IPS DF 6.9 (cell line): ENCODE data around the gene TBC1D19.

Experiments
- DNase-seq: peaks from one replicate; pipeline ENCODE4 v3.0.0-alpha.2; 2013; ENCODE audit warnings: low read depth, low spot score
- H3K27ac ChIP-seq: one replicate; pipeline ENCODE4 v1.5.1; 2013; ENCODE audit warnings: low read length, control low read depth
- H3K27me3 ChIP-seq: 2 replicates; pipeline ENCODE4 v1.6.1; 2013; ENCODE audit warnings: mild to moderate bottlenecking, low read length; ENCODE audit not compliant: control insufficient read depth, insufficient read depth
- H3K36me3 ChIP-seq: 2 replicates; pipeline ENCODE4 v1.6.1; 2013; ENCODE audit warnings: low read length; ENCODE audit not compliant: control insufficient read depth, insufficient read depth
- H3K4me1 ChIP-seq: 2 replicates; pipeline ENCODE4 v1.6.1; 2013; ENCODE audit warnings: low read length; ENCODE audit not compliant: control insufficient read depth, insufficient read depth
- H3K4me3 ChIP-seq: 2 replicates; pipeline ENCODE4 v1.5.1; 2013; ENCODE audit warnings: mild to moderate bottlenecking, low read length
- H3K9me3 ChIP-seq: 2 replicates; pipeline ENCODE4 v1.6.1; 2013; ENCODE audit warnings: low read length, inconsistent platforms; ENCODE audit not compliant: control insufficient read depth, insufficient read depth
- WGBS: extraction: QIAGEN DNeasy Blood & Tissue Kit; methylation state at CpG from one replicate; pipeline ENCODE4 v1.1.7; 2013; ENCODE audit warnings: mixed read lengths, missing lambda C conversion rate; ENCODE audit not compliant: insufficient read length, insufficient coverage; 5-methylcytosine and 5-hydroxymethylcytosine counted together

Gene TBC1D19

GRCh38 chr4:26594778-26595177 lies 10.9 kb downstream of the TBC1D19 start:
- Histone ChIP-seq H3K27me3 (no peaks in the 10 kb centered on the region), H3K27ac (no peak overlapping the region), H3K4me3 (no peak overlapping the region), H3K36me3 (no peaks in the 10 kb centered on the region), H3K4me1 (no peaks in the 10 kb centered on the region), H3K9me3 (no peaks in the 10 kb centered on the region)
- DNase-seq = no peak
- no CpG with 5 or more reads among the region's 6 CpGs for WGBS

DNA sequence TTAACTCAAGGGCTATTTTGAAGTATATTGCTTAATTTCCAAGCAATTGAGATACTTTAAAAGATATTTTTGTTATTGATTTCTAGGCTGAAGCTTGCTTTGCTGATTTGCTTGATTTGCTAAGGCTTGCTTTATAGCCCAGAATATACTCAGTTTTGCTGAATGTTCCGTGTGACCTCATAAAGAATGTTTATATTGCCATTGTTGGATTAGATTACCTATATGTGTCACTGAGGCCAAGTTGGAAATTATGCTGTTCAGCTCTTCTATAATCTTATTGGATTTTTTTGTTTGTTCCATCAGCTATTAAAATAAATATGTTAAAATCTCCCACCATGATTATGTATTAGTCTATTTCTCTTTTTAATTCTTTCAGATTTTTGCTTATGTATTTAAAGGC lies 13.0 kb downstream of the TBC1D19 start:
- no peaks in the 10 kb centered on the region for H3K36me3 ChIP-seq
- H3K27ac ChIP-seq = no peak overlapping the region
- no peaks in the 10 kb centered on the region for H3K4me1 ChIP-seq
- DNase-seq = no peak
- no peaks in the 10 kb centered on the region for H3K9me3 ChIP-seq
- no peak overlapping the region for H3K4me3 ChIP-seq
- WGBS = no CpG with 5 or more reads among the region's 1 CpG
- no peaks in the 10 kb centered on the region for H3K27me3 ChIP-seq

DNA sequence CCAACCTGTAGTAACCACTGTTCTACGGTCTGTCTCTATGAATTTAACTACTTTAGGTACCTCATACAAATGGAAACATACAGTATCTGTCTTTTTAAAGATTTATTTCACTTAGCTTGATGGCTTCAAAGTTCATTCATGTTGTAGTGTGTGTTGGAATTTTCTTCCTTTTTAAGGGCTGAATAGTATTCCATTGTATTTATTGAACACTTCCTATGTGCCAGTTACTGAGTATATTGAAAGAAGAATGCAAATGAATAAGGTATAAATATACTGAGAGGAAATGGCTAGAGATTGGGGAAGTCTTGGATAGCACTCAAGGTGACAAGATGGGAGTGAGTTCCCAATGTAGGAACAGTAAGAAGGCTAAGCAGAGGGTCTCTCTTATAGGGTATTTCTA lies 17.3 kb downstream of the TBC1D19 start:
- no peaks in the 10 kb centered on the region for H3K36me3 ChIP-seq
- no CpG with 5 or more reads among the region's 1 CpG for WGBS

GRCh38 chr4:26607776-26608175 lies 23.9 kb downstream of the TBC1D19 start:
- no peaks in the 10 kb centered on the region for H3K4me1 ChIP-seq
- no peak overlapping the region for H3K4me3 ChIP-seq
- no peaks in the 10 kb centered on the region; the same call in 1 of the 2 replicates for H3K27me3 ChIP-seq
- H3K9me3 ChIP-seq = no peaks in the 10 kb centered on the region
- H3K27ac ChIP-seq = no peak overlapping the region
- no peaks in the 10 kb centered on the region for H3K36me3 ChIP-seq
- DNase-seq = no peak
- WGBS = no CpG with 5 or more reads among the region's 2 CpGs

More for the DNA sequence above, 17.3 kb downstream of the TBC1D19 start:
- no peaks in the 10 kb centered on the region for H3K9me3 ChIP-seq
- no peak overlapping the region for H3K4me3 ChIP-seq
- H3K27ac ChIP-seq = no peak overlapping the region
- no peaks in the 10 kb centered on the region for H3K4me1 ChIP-seq
- no peak for DNase-seq
- no peaks in the 10 kb centered on the region for H3K27me3 ChIP-seq

DNA sequence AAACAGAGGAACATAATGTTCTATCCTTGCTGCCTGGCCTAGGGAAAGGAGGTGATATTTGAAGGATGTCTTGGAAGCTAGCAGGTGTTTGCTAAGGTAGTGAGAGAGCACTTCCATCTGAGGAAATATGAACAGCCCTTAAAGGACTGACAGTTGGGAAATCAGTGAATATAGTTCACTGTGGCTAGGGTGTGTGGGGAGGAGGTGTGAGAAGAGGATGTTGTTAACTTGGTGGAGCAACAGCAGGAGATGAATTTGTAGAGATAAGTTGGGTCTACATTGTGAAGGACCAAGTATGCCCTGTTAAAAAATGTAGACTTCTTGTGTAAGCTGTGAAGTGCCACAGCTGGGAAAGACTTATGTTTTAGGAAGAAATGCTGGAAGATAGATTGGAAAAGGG lies 25.5 kb downstream of the TBC1D19 start:
- DNase-seq = no peak
- H3K36me3 ChIP-seq = no peaks in the 10 kb centered on the region
- H3K4me3 ChIP-seq = no peak overlapping the region
- no peak overlapping the region for H3K27ac ChIP-seq
- H3K27me3 ChIP-seq = no peaks in the 10 kb centered on the region; the same call in 1 of the 2 replicates
- no peaks in the 10 kb centered on the region for H3K4me1 ChIP-seq
- H3K9me3 ChIP-seq = no peaks in the 10 kb centered on the region

DNA sequence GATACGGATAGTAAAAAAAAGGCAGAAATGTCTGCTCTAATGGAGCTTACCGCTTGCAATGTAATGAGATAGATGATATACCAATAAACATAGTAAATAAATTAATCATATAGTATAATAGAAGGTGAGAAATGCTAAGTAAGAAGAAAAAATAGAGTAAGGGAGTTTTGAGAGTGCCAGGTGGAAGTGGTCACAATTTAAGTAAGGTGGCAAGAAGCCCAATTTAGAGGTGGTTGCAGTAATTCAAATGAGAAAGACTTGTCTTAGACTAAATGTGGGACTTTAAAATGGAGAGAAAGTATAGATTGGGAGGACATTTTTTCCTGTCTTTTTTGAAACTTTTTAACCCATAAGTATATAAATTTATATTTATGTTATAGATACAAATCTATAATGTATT lies 26.0 kb downstream of the TBC1D19 start:
- H3K27ac ChIP-seq = no peak overlapping the region
- no peak for DNase-seq
- H3K9me3 ChIP-seq = no peaks in the 10 kb centered on the region
- no CpG with 5 or more reads among the region's 2 CpGs for WGBS
- no peak overlapping the region for H3K4me3 ChIP-seq
- H3K36me3 ChIP-seq = no peaks in the 10 kb centered on the region
- no peaks in the 10 kb centered on the region for H3K4me1 ChIP-seq
- no peaks in the 10 kb centered on the region; the same call in 1 of the 2 replicates for H3K27me3 ChIP-seq

- Histone ChIP-seq H3K27ac (no peak overlapping the region), H3K4me3 (no peak overlapping the region), H3K27me3 (no peaks in the 10 kb centered on the region; the same call in 1 of the 2 replicates), H3K9me3 (no peaks in the 10 kb centered on the region), H3K4me1 (no peaks in the 10 kb centered on the region), H3K36me3 (no peaks in the 10 kb centered on the region)
- DNase-seq = no peak
Observed at GRCh38 chr4:26611372-26611771, 27.5 kb downstream of the TBC1D19 start.

DNA sequence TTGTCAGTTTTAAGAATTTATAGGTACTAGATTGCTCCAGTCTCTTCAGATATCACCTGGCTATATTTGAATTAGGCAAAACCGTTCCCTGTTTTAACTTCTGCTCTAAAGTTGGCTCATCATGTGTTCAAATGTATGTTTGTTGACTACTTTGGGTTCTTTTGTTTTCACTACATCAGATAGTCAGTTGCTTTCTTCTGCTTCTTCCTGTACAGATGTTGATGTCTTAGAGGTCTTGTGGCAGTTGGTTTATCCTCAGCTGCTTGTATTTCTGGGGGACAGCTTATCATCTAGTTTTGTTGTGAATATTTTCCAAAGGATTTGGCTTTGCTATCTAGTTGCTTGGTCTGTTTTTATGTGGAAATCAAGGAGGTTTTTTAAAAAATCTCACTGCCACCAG lies 28.0 kb downstream of the TBC1D19 start:
- Histone ChIP-seq H3K36me3 (no peaks in the 10 kb centered on the region), H3K4me3 (no peak overlapping the region), H3K9me3 (no peaks in the 10 kb centered on the region), H3K27me3 (no peaks in the 10 kb centered on the region; the same call in 1 of the 2 replicates), H3K4me1 (no peaks in the 10 kb centered on the region), H3K27ac (no peak overlapping the region)
- no peak for DNase-seq
- no CpG with 5 or more reads among the region's 1 CpG for WGBS

- no peak overlapping the region for H3K4me3 ChIP-seq
- H3K36me3 ChIP-seq = no peaks in the 10 kb centered on the region
- no peak for DNase-seq
- H3K9me3 ChIP-seq = no peaks in the 10 kb centered on the region
- no CpG with 5 or more reads among the region's 1 CpG for WGBS
- no peak overlapping the region for H3K27ac ChIP-seq
- H3K27me3 ChIP-seq = no peaks in the 10 kb centered on the region; the same call in 1 of the 2 replicates
- H3K4me1 ChIP-seq = no peaks in the 10 kb centered on the region
Observed at GRCh38 chr4:26613237-26613636, 29.4 kb downstream of the TBC1D19 start.

- WGBS = no CpG with 5 or more reads among the region's 3 CpGs
- Histone ChIP-seq H3K9me3 (no peaks in the 10 kb centered on the region), H3K4me1 (no peaks in the 10 kb centered on the region), H3K27ac (no peak overlapping the region), H3K27me3 (no peaks in the 10 kb centered on the region; the same call in 1 of the 2 replicates), H3K4me3 (no peak overlapping the region), H3K36me3 (no peaks in the 10 kb centered on the region)
- no peak for DNase-seq
Observed at GRCh38 chr4:26613735-26614134, 29.9 kb downstream of the TBC1D19 start.

DNA sequence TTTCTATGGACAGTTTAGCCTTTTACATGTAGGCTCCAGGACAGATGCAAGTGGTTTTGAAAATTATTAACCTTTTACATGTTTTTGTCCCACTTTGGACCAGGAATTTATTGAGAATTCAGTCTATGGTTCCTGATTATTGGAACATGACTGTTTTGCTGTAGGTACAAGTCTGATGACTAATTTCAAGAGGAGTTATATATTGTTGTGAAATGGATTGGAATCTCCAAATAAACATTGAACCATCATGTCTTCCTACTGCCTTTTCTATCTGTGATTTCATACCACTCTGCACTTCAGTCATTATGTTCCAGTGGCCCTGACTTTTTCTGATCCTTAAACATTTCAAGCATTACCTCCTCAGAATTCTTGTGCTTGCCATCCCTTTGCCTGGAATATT lies 35.9 kb downstream of the TBC1D19 start:
- DNase-seq = no peak
- no peak overlapping the region for H3K4me3 ChIP-seq

More for the DNA sequence above, 35.9 kb downstream of the TBC1D19 start:
- Histone ChIP-seq H3K27ac (no peak overlapping the region), H3K9me3 (no peaks in the 10 kb centered on the region), H3K36me3 (no peaks in the 10 kb centered on the region), H3K27me3 (no peaks in the 10 kb centered on the region), H3K4me1 (no peaks in the 10 kb centered on the region)
